ENCODE data around the gene RAD51AP2.
"Not testable (repeated sequence)": the region's sequence is repeated elsewhere in the genome, so short reads cannot be mapped to it uniquely, and the experiment has no call there.

Gene RAD51AP2

GRCh38 chr2:17518212-17519154 is at the start of gene RAD51AP2:
Gene RAD51AP2, minus strand, starts transcription at chr2:17518440. Its CDS starts 25 bp downstream, at chr2:17518415.
- Mint-ChIP-seq H3K9me3 (peaks cover 3% of the 10 kb centered on the region), H3K27ac (no peak within 1 kb of the TSS), H3K4me1 (no peaks in the 10 kb centered on the region), H3K36me3 (no peaks in the 10 kb centered on the region), H3K4me3 (no peak within 1 kb of the TSS)
- DNase-seq (ENCODE audit: low spot score in 2 of 2) (no peak), ATAC-seq (peak; percentile 32)

DNA sequence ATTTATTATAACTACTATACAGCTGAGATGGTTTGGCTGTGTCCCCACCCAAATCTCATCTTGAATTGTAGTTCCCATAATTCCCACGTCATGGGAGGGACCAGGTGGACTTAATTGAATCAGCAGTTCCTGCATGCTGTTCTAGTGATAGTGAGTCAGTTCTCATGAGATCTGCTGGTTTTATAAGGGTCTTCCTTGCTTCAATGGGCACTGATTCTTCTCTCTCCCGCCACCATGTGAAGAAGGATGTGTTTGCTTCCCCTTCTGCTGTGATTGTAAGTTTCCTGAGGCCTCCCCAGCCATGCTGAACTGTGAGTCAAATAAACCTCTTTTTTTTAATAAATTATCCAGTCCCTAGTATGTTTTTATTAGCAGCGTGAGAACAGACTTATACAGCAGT is 47.5 kb upstream of the RAD51AP2 start:
- H3K4me3 Mint-ChIP-seq, ATAC-seq: not testable (repeated sequence)

GRCh38 chr2:17558878-17559277 is 40.6 kb upstream of the RAD51AP2 start:
- Mint-ChIP-seq H3K36me3 (no peaks in the 10 kb centered on the region), H3K4me1 (no peaks in the 10 kb centered on the region), H3K9me3 (peaks cover 3% of the 10 kb centered on the region), H3K27ac (no peak overlapping the region), H3K4me3 (no peak overlapping the region)
- no peak for DNase-seq (ENCODE audit: low spot score in 2 of 2)
- ATAC-seq, result no peak

More for the DNA sequence above, 47.5 kb upstream of the RAD51AP2 start:
- H3K9me3 Mint-ChIP-seq; H3K27ac Mint-ChIP-seq; H3K4me1 Mint-ChIP-seq; H3K36me3 Mint-ChIP-seq; DNase-seq (ENCODE audit: low spot score in 2 of 2): not testable (repeated sequence)

GRCh38 chr2:17558053-17558452 is 39.8 kb upstream of the RAD51AP2 start:
- Mint-ChIP-seq H3K9me3 (peaks cover 3% of the 10 kb centered on the region), H3K4me3 (no peak overlapping the region), H3K36me3 (no peaks in the 10 kb centered on the region), H3K27ac (no peak overlapping the region), H3K4me1 (no peaks in the 10 kb centered on the region)
- ATAC-seq (no peak), DNase-seq (ENCODE audit: low spot score in 2 of 2) (no peak)

DNA sequence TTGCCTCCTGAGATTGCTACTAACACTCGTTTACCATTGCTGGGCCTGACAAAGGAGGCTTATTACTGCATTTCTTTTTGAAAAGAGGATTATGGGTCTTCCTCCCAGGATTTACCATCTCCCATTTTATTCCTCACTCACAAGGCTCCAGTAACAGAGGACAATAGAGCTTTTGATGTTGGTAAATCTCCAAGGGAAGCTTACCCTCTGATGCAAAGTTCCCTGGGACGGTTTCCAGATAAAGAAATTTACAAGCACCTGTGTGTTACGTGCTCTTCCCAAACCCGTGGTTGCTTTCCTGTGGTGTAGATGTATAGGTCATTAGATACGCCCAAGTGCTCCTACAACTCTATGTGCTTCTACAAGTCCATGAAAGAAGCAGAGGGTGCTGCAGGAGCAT is 39.4 kb upstream of the RAD51AP2 start:
- Mint-ChIP-seq H3K4me3 (no peak overlapping the region), H3K9me3 (peaks cover 3% of the 10 kb centered on the region), H3K36me3 (no peaks in the 10 kb centered on the region), H3K4me1 (no peaks in the 10 kb centered on the region), H3K27ac (no peak overlapping the region)
- DNase-seq (ENCODE audit: low spot score in 2 of 2), result no peak
- ATAC-seq, result no peak

- Mint-ChIP-seq H3K9me3 (peaks cover 7% of the 10 kb centered on the region), H3K4me1 (no peaks in the 10 kb centered on the region), H3K27ac (no peak overlapping the region), H3K4me3 (no peak overlapping the region), H3K36me3 (no peaks in the 10 kb centered on the region)
- no peak for ATAC-seq
- no peak for DNase-seq (ENCODE audit: low spot score in 2 of 2)
Measured at GRCh38 chr2:17555150-17555549, 36.9 kb upstream of the RAD51AP2 start.

DNA sequence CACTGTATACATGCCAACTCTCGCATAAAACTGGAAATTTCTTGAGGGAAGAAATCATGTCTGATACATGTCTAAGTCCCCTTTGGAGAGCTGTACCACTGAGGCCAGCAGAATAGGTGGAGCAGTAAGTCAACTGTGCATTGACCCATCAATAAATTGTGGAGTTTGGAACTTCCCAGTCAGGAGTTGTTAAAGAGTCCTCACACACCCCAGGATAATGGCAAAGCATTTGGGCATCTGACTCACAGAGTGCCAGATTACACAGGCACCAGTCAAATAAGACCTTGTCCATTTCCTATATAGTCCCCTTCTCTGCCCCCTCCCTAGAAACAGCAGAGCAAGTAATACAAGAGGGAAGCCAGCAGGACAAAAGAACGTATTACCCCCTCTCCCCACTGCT is 32.7 kb upstream of the RAD51AP2 start:
- no peaks in the 10 kb centered on the region for H3K36me3 Mint-ChIP-seq
- no peak overlapping the region for H3K27ac Mint-ChIP-seq
- no peaks in the 10 kb centered on the region for H3K4me1 Mint-ChIP-seq
- ATAC-seq, result no peak
- H3K4me3 Mint-ChIP-seq, result no peak overlapping the region
- H3K9me3 Mint-ChIP-seq, result peaks cover 3% of the 10 kb centered on the region
- no peak for DNase-seq (ENCODE audit: low spot score in 2 of 2)

GRCh38 chr2:17547737-17548136 is 29.5 kb upstream of the RAD51AP2 start:
- Mint-ChIP-seq H3K36me3 (no peaks in the 10 kb centered on the region), H3K9me3 (peaks cover 3% of the 10 kb centered on the region), H3K4me3 (no peak overlapping the region), H3K4me1 (no peaks in the 10 kb centered on the region), H3K27ac (no peak overlapping the region)
- ATAC-seq (no peak), DNase-seq (ENCODE audit: low spot score in 2 of 2) (no peak)

DNA sequence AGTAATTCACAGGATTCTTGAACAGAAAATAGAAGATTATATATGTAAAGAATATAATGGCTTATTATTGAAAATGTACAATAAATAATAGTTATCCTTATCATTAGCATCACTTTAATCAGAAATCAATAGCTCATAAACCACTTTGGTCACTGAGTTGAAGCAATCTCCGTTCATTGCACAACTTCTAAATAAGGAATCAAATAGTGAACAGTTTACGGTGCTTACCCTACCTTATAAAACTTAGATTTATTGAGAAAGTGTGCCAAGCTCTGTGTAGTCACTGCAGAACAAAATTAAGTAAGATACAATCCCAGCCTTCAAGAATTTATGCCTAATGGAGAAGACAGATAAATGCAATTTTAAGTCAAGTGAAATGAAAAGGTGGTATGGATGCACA is 29.0 kb upstream of the RAD51AP2 start:
- Mint-ChIP-seq H3K4me3 (no peak overlapping the region), H3K27ac (no peak overlapping the region), H3K9me3 (peaks cover 3% of the 10 kb centered on the region), H3K36me3 (no peaks in the 10 kb centered on the region), H3K4me1 (no peaks in the 10 kb centered on the region)
- DNase-seq (ENCODE audit: low spot score in 2 of 2) (no peak), ATAC-seq (no peak)

DNA sequence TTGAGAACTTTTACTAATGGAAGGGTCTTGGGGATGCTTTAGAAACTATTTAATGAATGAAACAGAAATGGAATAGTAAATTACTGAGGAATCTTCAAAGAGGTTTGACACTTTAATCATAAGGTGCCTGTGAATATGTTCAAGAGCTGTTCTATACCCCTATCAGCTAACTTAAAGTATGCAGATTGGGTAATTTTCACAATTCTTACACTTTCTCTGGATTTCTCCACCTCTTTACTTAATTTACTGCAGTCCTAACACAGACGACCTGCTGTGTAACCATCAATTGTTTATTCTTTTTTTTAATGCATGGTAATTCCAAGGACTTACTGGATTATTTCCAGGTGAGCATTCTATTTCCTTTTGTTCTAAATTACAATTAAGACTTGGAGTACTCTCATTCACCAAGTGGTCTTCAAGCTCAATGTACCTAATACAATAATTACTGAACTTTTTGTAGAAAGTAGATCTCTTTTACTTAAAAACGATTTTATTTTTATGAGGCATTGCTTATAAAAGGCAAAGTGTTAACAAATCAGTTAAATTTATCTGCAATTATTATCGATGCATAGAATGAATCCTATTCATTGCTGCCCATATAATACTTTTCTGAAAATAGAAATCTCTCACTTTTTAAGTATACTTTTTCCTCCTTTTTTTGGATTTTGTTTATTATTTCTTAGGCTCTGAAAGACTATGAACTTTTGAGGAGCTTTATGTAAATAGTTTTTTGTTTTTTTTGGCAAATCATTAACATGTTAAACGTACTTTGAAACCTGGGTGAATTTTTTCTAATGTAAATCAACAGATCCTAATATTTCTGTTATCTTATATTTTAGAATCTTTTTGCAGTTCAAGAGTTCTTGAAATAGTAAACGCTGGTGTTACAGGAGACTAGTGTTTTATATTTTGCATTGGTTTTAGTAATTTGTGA is 27.7 kb upstream of the RAD51AP2 start:
- H3K27ac Mint-ChIP-seq, result no peak overlapping the region
- no peaks in the 10 kb centered on the region for H3K36me3 Mint-ChIP-seq
- H3K4me1 Mint-ChIP-seq, result no peaks in the 10 kb centered on the region
- H3K9me3 Mint-ChIP-seq, result peaks cover 2% of the 10 kb centered on the region
- ATAC-seq (no peak), DNase-seq (ENCODE audit: low spot score in 2 of 2) (no peak)
- H3K4me3 Mint-ChIP-seq, result no peak overlapping the region

- H3K36me3 Mint-ChIP-seq, result no peaks in the 10 kb centered on the region
- no peaks in the 10 kb centered on the region for H3K4me1 Mint-ChIP-seq
- H3K9me3 Mint-ChIP-seq, result peaks cover 2% of the 10 kb centered on the region
- no peak overlapping the region for H3K4me3 Mint-ChIP-seq
- no peak for DNase-seq (ENCODE audit: low spot score in 2 of 2)
- ATAC-seq, result no peak
- H3K27ac Mint-ChIP-seq, result no peak overlapping the region
Measured at GRCh38 chr2:17544256-17544655, 26.0 kb upstream of the RAD51AP2 start.

DNA sequence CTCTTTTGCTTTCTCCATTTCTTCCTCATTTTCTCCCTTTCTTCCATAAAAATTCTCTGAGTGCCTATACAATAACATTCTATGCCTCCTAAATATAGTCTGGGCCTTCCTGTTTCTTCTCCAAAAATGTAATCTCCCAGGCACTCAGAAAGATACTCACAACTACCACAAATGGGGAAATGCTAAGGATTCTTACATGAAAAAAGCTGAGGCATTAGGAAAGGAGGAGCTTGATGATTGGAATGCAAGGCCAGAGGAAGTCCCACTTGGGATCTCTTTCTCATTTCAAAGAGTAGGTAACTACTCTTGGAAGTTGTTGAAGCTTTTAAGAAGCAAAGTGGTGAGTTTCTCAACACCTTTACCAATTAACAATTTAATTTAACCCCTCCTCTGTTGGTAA is 25.6 kb upstream of the RAD51AP2 start:
- H3K27ac Mint-ChIP-seq, result no peak overlapping the region
- no peak for DNase-seq (ENCODE audit: low spot score in 2 of 2)
- H3K36me3 Mint-ChIP-seq, result no peaks in the 10 kb centered on the region
- peaks cover 2% of the 10 kb centered on the region for H3K9me3 Mint-ChIP-seq
- no peak overlapping the region for H3K4me3 Mint-ChIP-seq
- H3K4me1 Mint-ChIP-seq, result no peaks in the 10 kb centered on the region
- no peak for ATAC-seq

DNA sequence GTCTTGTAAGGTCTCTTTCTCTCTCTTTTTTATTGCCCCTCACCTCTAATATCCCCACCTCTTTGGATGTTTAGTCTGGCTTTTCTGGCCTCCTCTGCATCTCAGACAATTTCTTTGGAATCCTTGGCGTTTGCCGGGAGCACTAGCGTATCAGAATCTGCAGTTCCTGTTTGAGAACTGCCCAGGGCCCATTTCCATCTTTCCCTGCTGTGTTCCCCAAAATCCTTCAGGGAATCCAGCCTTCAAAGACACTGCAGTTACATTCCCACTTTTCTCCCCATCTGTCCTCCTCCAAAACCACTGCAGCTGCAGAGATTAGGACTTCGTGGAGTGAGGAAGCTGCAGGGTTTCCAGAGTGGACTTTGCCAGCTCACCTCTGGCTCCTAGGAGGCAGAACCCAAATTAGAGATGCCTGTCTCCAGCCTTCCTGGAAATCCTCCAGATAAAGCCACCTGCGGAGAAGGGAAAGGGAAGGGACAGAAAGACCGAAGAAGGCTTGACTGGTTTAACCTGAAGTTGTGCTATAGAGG is 25.0 kb upstream of the RAD51AP2 start:
- Mint-ChIP-seq H3K9me3 (peaks cover 2% of the 10 kb centered on the region), H3K4me3 (no peak overlapping the region), H3K4me1 (no peaks in the 10 kb centered on the region), H3K36me3 (no peaks in the 10 kb centered on the region), H3K27ac (no peak overlapping the region)
- ATAC-seq (no peak), DNase-seq (ENCODE audit: low spot score in 2 of 2) (no peak)

DNA sequence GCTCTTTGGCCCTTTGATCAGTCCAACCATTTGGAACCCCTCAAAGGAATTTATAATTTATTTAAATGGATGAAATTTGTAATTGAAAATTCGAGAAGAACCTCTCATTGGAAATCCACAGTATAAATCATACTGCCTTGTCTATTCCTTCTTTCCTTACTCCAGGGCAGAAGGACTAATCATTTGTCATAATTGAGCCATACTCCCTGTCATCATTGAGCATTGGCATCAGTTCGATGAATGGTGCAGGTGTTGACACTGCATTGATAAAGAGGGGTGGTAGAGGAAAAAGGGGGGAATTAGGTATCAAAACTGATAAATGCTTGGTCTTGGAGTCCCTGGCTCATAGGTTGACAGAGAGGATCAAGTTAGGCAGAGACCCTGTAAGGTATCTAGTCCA is 24.2 kb upstream of the RAD51AP2 start:
- ATAC-seq (no peak), DNase-seq (ENCODE audit: low spot score in 2 of 2) (no peak)
- Mint-ChIP-seq H3K4me3 (no peak overlapping the region), H3K36me3 (no peaks in the 10 kb centered on the region), H3K9me3 (peaks cover 2% of the 10 kb centered on the region), H3K27ac (no peak overlapping the region), H3K4me1 (no peaks in the 10 kb centered on the region)

DNA sequence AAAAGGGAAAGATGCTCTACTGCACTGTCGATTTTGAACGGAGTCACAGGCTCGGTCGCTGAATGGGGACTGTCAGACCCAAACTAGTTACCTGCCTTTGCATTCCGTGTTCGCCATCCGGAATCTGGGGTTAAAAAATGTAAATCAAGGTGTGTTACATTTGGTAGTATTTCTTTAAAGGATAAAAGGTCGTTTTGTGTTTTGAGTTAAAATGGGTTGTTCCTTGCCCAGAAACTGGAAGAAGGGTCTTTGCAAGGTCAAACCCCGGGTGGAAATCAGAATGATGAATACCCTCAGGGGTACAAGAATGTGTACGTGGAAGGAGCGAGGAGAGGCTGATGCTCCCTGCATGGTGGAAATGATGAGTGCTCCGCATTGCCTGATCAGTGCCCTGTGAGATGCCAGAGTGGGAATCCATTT is 23.3 kb upstream of the RAD51AP2 start:
- ATAC-seq (no peak), DNase-seq (ENCODE audit: low spot score in 2 of 2) (no peak)
- peaks cover 2% of the 10 kb centered on the region for H3K9me3 Mint-ChIP-seq
- H3K27ac Mint-ChIP-seq, result no peak overlapping the region
- H3K4me1 Mint-ChIP-seq, result no peaks in the 10 kb centered on the region
- no peak overlapping the region for H3K4me3 Mint-ChIP-seq
- H3K36me3 Mint-ChIP-seq, result no peaks in the 10 kb centered on the region

All from stimulated activated effector memory CD8-positive, alpha-beta T cell treated with anti-CD3 and anti-CD28 coated beads, Interleukin-12 subunit alpha, Interleukin-12 subunit beta, amount 100 ng/mL, for 72 hours (primary cell).